GM18873 (cell line): ENCODE measurements around the gene FATE1.
"Not testable (repeated sequence)": the region's sequence is repeated elsewhere in the genome, so short reads cannot be mapped to it uniquely, and the experiment has no call there.

Source experiments
- ATAC-seq: cut with Tn5 transposase; IDR thresholded peaks from one replicate; pipeline ENCODE4 v1.9.1; 2021; ENCODE audit warnings: mild to moderate bottlenecking, moderate library complexity, moderate number of reproducible peaks; ENCODE audit not compliant: unreplicated experiment, low FRiP score

Gene FATE1

DNA sequence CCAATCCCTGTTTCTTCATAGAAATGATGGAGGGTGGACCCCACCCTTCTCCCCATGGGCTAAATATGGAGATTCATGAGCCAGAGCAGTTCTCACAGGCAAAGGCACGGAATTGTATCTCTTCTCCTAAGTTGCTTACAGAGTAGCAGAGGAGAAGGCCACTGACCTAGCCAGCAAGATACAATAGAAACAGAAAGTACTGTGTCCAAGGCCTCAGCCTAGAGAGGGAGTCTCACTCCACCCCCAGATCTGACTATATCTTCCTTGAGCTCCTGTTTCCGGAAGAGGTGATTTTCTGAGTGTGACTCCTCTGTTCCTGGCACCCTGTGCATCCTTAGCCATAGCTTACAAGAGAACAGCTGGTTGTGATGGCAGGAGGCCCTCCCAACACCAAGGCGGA lies at the start of gene FATE1:
FATE1 (plus strand) TSS at position 284 of the 400 bp plus-strand sequence; CDS start at position 369, 85 bp downstream.
- ATAC-seq, result no peak

- no peak for ATAC-seq
Measured at GRCh38 chrX:151675121-151675746, 40.6 kb upstream of the FATE1 start.

DNA sequence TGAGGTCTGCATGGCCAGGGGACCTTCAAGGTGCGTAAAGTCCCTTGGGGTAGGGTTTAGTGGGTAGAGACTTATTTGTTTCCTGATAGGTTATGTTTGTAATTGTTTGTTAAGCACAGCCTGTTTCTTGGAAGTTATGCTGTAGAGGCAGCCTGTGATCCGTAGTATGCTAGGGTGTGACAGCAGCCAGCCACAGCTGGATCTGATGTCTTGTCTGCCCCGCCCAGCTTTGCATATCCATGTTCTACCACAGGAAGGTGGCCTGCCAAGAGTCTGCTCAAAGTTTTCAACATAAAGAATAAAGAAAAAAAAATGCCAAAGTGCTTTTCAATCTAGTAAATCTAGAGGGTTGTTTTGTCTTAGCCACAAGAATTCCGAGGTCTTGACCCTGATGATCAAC lies 39.6 kb upstream of the FATE1 start:
- no peak for ATAC-seq

DNA sequence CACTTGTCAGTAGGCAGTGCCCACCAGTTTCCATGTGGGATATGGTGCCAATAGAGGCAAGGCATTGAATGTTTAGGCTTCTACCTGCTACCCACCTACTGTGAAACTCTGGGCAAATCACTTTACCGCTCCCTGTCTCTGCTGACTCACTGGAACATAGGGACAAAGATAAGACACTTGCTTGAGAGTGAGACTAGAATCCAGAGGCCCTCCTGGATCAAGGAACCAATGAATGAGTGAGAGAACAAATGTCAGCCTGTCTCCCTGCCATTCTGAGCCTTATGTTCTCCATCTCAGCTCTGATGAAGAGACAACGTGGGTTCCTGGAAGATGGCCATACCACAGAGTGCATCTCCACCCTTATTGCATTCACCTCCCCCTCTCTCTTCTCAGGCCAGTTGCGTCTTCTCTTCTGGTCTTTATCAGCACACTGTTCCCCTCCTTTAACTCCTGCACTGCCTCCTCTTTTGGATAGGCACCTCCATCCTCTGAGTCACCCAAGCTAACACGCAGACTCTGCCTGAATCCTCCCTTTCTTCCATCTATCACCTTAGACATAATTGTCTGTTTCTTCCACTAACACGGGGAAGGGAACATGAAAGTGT lies 35.9 kb upstream of the FATE1 start:
- ATAC-seq, result no peak

- ATAC-seq, result peak; percentile 89
Measured at GRCh38 chrX:151680805-151681204, 35.0 kb upstream of the FATE1 start.

GRCh38 chrX:151687635-151688034 lies 28.2 kb upstream of the FATE1 start:
- no peak for ATAC-seq

DNA sequence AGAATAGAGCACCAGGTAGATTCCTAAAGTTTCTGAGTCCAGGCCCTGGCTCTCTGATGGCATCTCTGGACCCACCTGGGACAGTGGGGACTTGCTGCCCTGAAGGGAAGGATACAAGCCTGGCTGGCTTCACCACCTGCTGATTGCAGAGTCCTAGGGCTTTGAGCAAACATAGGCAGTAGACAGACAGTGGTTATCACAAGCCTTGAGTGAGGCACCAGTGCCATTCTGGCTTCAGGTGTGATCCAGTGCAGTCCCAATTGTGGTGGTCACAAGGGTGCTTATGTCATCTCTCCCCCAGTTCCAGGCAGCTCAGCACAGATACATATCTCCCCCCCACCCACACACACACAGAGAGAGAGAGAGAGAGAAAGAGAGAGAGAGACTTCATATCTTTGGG lies 27.1 kb upstream of the FATE1 start:
- ATAC-seq, result no peak

DNA sequence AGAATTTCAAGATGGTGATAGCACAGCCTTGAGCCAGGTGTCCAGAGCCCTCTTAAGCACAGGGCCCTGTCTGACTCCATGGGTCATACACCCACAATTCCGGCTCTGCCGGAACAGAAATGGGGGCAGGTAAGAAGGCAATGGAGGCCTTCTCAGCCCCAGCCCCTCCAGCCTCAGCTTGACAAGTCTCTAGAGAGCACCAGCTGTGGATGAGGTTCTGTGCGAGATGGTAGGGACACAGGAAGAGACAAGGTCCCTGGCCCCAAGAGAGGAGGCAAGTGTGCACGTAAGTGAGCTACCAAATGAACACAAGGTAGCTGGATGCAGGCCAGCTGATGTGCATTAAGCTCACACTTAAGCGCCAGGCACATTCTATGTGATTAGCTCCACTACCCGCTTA lies 23.0 kb upstream of the FATE1 start:
- no peak for ATAC-seq

- no peak for ATAC-seq
Measured at GRCh38 chrX:151694121-151694520, 21.7 kb upstream of the FATE1 start.

DNA sequence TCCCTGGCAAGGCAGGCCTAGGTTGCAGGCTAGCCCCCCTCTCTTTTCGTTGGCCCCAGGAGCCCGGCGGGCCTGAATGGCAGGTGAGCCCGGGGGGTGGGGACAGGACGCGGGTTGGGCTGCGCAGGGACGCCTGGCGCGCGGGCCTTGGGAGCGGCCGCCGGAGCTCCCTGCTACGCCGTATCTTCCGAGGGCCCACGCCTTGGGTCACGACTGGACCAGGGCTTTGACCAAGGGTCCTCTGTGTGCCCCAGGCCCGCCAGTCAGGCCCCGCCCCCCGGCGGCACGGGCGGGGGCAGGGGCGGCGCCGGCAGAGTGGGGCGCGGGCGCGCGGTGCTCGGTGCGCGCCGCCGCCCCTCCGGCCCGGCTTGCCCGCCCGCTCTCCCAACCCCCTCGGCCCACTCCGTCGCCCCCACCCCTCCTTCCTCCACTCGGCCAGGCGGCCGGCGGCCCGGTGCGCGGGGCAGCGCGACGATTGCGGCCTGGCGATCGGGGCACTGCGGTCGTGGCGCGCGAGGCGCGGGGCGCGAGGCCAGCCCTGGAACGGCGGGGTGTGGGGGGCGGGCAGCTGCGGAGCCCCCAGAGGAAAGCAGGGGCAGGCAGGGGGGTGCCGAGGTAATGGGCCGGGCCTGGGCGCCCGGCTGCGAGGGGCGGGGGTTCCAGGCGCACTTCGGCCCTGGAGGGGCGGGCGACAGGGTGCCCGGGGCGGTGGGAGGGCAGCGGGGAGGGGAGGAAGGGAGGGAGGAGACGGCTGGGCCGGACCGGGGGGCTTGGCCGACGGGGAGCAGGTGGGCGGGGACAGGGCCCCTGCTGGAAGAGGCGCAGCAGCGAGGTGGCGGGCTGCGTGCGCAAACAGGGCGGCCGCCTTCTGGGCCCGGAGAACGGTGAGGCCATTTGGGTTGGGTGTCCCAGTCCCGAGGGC lies 20.9 kb upstream of the FATE1 start, which contains the start of gene PRRG3:
PRRG3 (plus strand) TSS at position 798 of the 922 bp plus-strand sequence. CDS start 3,357 bp downstream, outside the sequence.
- ATAC-seq, result no peak

DNA sequence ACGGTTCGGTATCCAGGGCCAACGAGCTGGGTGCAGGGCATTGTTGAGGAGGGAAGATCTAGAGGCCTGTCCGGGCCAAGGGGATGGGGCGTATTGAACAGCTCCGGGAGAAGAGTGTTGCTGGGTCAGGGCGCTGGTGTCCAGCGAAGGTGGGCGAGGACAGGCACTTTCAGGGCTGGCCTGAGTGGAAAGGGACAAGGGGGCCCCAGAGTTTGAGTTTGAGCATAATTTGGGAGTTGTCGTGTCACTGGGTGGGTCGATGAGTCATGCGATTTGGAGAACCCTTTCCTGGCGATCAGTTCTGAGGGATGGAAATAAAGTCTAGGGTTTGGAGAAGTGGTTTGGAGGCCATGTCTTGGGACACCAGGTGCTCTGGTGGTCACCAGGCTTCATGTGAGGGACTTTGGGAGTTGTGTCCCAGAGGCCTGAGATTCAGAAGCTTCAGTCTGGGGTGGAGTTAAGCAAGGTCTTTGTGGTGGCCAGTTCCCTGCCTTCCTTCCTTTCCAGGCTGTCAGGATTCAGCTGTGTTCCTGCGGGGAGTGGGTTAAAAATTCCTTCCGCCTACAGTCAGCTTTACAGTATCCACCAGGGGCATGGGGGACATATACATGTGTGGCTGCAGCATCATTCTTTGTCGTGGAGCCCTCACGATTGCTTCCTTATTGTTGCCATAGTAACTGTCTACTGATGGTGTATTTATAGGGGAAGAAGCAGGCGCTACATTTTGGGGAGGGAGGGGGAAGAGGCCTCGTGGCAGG lies 20.1 kb upstream of the FATE1 start:
- no peak for ATAC-seq

DNA sequence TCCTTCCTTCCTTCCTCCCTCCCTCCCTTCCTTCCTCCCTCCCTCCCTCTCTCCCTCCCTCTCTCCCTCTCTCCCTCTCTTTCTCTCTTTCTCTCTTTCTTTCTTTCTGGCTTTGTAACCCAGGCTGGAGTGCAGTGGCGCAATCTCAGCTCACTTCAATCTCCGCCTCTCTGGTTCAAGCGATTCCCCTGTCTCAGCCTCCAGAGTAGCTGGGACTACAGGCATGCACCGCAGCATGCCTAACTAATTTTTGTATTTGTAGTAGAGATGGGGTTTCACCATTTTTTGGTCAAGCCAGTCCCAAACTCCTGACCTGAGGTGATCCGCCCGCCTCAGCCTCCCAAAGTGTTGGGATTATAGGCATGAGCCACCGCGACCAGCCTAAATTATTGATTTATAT lies 18.8 kb upstream of the FATE1 start:
- not testable (repeated sequence) for ATAC-seq

GRCh38 chrX:151697522-151697921 lies 18.3 kb upstream of the FATE1 start:
- ATAC-seq, result no peak

DNA sequence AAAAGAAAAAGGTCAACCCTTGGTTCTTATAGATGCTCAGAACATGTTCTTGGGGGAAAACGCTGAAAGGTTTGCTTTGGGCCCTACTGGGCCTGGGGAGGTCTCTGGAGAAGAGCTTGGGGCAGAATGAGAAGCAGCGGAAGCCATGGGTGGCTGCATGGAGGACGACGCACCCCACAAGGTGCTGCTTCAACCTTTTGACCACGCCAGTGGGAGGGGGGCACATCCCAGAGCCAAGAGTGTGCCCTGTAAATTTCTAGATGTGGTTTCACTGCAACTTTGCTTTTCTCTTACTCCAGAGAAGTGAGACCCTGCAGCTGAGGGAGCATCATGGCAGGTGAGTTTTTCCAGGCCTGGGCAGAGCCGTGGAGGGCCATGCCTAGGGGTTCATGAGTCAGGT lies 17.4 kb upstream of the FATE1 start:
- no peak for ATAC-seq

DNA sequence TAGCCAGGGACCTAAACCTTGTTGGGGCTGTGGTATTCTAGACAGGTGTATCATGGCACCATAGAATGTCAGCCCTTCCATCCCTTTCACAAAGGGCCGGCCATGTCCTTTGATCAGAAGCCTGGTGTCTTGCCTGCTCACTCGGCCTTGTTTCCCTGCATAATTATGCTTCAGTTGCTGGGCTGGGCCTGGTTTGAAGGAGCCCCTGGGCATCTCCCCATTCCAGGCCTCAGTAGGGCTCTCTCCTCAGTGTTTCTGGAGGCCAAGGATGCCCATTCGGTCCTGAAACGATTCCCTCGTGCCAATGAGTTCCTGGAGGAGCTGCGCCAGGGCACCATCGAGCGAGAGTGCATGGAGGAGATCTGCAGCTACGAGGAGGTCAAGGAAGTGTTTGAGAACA lies 16.1 kb upstream of the FATE1 start:
- ATAC-seq, result no peak

- ATAC-seq, result no peak
Measured at GRCh38 chrX:151700581-151700980, 15.3 kb upstream of the FATE1 start.

DNA sequence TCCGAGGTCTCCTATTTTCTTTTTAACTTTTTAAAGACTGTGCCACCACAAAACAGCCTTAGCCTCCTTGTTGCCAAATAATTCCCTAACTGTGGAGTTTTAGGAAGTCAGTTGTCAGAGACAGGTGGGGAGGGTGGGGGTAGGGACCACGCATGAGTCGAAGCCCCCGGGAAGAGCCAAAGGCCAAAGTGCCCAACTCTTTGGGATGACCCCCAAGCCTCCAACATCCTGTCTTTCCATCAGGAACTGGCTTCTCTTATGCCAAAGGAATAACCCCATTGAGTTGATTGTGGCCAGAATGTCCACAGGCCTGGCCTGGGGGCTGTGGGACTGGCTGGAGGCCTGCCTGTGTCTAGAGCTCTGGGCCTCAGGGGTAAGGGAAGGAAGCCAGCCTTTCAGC lies 14.8 kb upstream of the FATE1 start:
- ATAC-seq, result no peak

- ATAC-seq, result no peak
Measured at GRCh38 chrX:151701531-151701930, 14.3 kb upstream of the FATE1 start.

GRCh38 chrX:151702026-151702714 lies 13.7 kb upstream of the FATE1 start:
- ATAC-seq, result no peak

DNA sequence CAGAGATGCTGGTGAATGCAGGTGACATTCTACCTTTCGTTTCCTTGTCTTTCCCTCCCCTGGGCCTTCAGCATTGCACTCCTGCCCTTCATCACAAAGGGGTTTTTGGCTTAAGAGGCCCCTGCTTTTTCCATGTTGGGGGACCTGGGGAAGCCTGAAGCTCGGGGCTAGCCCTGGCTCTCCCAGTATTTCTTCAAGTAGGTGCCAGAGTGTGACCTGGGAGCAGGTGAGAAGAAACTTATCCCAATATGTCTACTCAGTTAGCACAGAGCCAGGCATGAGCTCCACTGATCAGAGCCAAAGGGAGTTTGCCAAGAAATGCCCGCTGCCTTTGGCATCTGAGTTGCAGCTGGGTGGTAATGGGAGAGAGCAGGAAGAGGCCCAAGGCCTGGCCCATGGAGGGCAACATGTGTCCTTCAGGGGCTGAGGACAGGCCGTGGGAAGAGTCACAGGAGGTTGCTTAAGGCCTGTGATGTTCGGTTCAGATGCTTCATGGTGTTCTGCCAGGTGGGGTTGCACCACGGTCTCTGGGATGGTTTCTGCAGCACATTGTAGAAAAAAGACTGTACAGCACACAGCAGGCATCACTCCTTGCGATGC lies 13.0 kb upstream of the FATE1 start:
- ATAC-seq, result no peak
